ENCODE results near the gene ADCK2.

GRCh38 chr7:140668641-140669040, 4.1 kb upstream of the ADCK2 start:
- TF ChIP-seq CTCF (optimal IDR thresholded peaks at IDR 0.05 in 1 of 3, IDR thresholded peaks at IDR 0.05 in 1 of 3, conservative IDR thresholded peaks at IDR 0.05 in 1 of 3; ENCODE audit: extremely low read depth in 1 of 3, insufficient read depth in 2 of 3, low read length in 3 of 3) (no peak), EZH2 (IDR thresholded peaks at IDR 0.05; ENCODE audit: low read length) (no peak)

Data from keratinocyte (primary cell).